Dedifferentiated amniotic fluid mesenchymal stem cell (primary cell): Measurements from ENCODE around the gene TENT4A.

Experiments used
- DNase-seq: peaks from one replicate; pipeline ENCODE4 v3.0.0-alpha.2; 2016; ENCODE audit errors: extremely low spot score

The TENT4A gene

DNA sequence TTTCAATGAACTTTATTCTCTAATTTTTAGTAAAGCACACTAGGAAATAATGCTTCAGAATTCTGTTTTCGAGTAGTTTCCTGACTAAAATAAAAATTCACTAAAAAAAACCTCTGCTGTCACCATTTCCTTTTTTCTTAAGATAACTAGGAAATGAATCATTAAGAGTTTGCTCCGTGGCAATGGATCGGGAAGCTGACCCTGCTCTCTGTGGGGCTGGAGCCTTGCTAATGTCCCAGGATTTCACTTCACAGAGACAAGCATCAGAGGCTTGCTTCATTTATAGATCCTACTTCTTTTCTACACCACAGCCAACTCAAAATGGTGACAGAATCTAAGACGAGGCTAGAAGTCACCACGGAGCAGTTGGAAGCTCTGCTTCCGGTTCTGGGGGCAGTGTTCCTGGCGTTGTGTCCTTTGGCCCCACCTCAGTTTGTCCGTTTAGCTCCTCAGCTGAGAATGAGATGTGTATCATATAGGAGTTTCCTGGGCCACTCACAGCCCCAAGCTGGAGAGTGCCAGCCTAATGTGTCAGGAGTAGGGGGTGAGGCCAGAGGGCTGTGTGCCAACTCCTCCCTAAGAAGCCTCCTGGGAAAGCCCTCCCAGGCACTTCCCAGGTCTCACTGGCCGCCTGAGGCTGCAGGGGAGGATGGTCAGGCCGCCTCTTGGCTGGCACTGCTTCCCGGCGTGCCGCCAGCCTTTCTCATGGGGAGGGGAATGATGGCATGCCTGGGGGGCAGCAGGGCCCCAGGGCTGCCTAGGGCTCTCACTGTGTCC is 19.6 kb downstream of the TENT4A start:
- no peak for DNase-seq

DNA sequence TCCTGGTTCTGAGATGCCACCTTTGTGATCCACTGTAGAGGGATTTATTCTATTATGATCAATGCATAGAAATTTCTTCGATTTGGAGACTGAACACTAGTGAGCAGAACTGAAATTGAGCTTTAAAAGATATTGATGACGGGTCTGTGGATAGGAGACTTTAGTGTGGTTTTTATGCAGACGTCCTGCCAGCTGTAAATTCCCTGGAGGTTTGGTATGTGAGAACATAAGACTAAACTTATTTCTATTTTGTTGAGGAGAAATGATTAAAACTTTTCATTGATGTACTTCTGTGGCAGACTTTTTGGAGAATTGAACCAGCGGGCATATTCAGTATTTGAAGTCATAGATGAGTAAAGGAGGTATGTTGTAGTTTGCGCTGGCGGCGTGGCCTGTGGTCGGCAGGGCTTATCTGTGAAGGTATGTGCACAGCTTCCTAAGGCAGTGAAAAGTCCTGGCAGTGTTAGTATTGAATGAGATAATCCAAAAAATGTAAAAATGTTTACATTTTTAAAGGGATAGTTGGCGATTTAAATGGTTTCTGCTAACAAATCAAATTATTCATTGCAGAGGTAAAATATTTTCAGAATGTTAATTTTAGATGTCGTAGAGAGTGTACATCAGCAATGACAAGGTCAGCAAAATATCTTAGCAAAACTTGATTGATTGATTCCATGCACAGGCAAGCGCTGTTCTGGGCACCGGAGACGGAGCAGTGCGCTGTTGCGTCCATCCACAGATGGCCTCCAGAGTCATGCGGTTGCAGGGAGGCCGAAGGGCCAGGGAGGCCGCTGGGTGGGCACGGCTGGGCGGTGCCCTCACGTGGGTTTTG is 20.4 kb downstream of the TENT4A start:
- no peak for DNase-seq

DNA sequence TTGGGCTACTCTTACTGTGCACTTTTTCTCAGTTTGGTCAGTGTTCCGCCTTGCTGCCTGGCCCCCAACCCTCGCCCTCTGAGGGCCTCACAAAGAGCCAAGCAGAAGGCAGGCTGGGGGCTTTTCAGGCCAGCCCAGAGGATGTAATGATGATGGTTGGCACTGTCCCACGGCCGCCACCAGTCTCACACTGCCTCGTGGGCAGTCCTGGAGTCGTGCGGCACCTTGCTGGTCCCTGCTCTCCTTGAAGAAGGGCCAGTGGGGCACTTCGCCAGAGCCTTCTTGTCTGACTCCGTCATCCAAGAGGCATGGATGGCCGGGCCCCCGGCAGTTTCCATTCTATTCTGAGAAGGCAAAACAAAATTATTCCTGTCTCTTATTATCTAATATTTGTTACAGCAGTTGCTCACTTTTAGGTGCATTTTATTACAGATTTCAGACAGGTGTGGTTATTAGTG is 21.0 kb downstream of the TENT4A start:
- DNase-seq: no peak

DNA sequence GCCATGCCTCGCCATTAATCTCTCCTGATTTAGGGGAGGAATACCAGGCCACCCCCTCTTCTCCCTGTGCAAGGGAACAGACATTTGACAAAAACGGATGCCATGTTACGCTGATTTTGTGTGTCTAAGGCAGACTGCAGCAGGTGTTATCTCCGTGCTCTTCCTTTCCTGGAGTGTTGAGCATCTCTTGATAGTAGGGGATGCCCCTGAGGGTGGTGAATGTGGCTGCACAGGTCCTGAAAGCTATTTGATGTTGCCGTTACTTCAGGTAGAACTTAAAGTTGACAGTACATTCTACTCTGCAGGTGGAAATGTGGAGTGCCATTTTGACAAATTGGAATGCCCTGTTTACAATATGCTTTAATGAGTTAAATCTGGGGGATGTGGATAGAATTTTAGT is 21.5 kb downstream of the TENT4A start:
- no peak for DNase-seq

DNA sequence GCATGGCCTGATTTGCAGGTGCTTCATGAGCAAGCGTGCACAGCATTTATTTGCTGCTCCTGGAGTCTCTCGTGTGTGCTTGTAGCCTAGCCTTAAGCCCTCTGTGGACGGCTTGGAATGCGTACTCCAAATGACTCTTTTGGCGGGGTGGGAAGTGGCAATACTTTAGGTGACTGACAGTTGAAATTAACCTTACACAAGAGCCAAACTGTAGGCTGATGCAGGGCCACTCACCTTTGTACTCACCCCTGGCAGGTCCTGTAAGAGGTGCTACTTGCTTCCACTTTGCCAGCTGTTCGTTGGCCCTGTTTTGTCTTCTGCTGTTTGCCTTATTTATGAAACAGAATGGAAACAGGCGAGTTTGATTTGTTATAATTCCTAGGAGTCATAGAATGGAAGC is 22.9 kb downstream of the TENT4A start:
- DNase-seq: no peak

DNA sequence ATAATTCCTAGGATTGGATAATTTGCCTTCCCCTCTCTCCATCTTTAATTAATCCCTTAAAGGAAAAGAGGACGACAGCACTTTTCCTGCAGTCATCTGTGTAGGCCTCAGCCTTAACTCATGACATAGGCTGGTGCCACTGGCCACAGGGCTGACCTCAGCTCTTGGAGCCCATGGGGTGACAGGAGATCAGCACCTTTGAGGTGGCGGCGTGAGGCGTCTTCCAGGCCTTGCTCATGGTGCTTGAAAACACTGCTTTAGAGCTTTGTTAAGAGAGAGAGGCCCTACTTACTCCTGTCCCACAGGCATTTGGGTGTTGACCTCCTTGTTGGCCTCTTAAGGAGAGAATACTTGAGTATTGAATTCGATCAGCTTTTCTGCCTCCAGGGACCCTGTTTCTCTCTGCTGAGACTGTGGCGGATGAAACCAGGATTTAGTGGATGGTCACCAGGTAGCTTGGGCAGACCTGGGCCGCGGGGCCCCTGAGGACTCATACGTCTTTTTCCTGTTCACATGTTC is 23.4 kb downstream of the TENT4A start:
- DNase-seq: no peak

DNA sequence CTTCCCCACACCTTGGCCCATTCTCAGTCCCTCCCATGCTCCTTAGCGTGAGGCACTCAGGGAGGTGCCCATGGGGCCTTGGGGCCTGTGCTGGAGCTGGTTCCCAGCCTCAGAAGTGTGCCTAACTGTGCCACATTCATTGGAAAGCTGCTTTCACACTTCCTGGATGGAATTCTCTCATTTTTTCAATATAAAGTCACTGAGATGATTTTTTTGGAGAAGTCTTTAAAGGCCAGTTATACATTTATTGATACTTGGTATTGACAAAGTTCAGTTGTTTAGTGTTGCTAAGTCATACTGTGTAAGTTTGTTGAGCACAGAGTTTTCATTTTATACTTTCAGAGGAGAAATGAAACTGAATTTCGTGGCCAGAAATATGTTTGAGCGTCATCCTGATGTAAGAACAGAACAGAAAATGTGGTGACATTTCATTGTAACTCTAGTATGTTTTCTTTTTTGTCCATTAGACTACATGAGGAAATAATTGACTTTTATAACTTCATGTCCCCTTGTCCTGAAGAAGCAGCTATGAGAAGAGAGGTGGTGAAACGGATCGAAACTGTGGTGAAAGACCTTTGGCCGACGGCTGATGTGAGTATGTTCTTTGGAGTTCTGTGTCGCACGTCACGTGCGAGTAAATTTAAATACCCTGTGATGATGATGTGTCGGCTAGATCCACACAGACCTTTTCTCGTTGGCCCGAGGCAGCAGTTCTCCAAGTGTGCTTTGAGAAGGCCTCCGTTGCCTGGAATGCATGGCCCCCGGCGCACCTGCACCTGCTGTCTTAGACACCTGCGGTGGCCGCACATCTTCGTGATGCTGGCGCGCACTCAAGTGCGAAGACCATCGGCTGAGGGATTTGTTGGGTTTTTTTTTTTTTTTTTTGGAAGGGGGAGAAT is 24.1 kb downstream of the TENT4A start:
- DNase-seq: no peak

DNA sequence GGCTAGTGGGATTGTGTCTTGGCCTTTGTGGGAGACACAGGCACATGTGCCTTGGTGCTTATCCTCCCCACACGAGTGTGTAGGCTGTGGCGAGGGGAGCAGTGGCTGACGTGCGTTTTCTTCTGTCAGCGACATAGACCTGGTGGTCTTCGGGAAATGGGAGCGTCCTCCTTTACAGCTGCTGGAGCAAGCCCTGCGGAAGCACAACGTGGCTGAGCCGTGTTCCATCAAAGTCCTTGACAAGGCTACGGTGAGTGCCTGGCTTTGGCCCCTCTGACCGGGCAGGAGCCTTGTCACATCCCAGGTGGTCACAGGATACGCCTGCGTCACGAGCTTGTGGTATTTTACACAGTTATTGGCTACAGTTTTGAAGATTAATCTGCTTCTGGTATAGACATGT is 26.4 kb downstream of the TENT4A start:
- DNase-seq: no peak

DNA sequence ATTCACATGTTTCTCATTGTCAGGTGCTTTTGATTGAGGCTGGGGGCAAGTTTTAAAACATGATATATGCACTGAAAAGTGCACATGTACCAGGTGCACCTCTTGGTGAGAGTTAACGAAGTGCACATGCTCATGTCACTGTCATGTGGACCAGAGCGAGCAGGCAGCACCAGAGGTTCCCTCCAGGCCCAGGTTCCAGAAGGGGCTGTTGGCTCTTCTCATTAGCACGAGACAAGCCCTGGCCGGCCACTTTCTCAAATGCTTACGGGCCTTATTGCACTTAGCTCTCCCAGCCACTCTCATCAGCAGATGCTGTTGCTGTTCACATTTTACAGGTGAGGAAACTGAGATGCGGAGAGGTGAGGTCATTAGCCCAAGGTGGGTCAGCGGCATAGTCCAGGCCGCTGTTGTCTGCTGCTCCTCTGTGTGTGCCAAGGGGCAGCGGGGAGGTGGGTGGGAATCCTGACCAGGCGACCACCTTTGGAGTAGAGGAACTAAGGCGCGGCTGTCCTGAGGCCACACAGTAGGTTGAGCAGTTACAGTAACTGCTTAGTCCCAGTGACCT is 27.4 kb downstream of the TENT4A start:
- no peak for DNase-seq

DNA sequence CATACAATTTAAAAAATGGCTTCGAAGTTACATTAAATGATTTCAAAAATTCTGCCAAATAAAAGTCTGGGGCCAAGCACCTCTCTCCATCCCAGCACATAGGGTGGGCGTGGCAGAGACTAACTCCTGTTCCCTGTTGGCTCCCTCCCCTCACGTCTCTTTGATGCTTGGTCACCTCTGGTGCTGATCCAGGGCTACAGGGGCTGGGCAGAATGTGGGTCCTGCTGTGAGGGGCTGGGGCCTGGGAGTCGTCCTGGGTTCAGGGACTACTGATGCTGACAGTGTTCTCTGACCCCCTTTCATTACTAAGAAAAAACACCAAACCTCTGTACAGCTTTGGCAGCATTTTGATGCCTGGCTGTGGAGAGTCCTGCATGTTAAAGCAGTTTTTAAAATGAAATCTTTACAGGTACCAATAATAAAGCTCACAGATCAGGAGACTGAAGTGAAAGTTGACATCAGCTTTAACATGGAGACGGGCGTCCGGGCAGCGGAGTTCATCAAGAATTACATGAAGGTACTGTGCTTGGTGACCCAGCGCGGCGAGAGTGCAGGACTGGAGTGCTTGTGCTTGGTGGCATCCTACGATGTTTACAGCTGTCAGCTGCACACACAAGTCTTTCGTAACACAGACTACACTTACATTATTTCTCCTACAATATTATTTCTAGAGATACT is 29.0 kb downstream of the TENT4A start:
- DNase-seq: no peak

DNA sequence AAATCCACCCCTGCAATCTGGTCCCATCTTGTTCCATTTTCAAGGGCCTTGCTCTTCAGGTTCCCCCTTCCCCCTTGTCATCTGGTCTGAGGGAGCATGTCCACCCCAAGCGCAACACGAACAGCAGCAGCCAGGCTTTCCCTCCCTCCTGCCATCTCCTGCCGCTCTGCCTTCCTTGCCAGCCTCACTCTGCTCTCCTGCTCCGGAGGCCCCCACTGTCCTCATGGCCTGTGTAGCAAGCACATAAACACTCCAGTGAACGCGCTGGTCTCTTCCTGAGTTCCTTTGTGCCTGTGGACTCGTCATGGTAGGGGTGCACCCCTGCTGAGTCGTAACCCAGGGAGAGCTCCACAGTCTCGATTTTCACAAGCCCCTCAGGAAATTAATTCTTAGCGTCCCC is 29.9 kb downstream of the TENT4A start:
- DNase-seq: no peak

DNA sequence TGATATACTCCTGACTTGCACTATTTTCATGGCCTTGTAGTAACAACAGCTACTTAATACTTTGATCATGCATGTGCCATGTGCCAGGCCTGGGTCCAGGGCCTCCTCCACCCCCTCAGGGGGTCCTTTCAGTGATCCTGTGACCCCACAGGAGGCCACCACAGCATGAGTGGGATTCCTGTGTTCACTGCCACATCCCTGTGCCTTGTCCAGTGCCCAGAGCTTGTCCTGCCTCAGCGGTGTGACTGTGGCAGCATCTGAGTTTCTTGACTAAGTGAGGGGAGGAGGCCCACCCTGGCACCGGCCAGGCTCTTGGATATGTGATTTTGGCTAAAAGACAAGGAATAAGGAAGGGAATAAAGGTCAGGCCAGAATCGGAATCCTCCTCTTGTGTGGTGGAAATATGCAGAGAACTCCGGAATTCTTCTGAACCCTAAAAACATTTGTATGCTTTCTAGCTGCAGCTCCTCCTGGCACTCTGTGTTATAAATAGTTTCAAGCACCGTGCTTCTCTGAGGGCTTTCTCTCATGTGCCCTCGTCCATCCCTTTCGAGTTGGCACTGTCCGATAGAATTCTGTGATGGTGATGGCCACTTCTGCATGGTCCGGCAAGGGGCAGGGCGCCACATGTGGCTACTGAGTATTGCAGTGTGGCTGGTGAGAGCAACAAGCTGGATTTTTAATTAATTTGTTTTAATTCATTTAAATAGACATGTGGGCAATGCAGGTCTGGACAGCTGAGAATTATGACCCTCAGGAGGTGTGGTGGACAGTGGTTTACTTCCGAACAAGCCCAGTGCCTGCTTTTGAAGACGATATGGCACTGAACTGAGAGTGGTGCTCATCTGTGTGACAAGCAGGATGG is 31.8 kb downstream of the TENT4A start:
- DNase-seq: no peak

DNA sequence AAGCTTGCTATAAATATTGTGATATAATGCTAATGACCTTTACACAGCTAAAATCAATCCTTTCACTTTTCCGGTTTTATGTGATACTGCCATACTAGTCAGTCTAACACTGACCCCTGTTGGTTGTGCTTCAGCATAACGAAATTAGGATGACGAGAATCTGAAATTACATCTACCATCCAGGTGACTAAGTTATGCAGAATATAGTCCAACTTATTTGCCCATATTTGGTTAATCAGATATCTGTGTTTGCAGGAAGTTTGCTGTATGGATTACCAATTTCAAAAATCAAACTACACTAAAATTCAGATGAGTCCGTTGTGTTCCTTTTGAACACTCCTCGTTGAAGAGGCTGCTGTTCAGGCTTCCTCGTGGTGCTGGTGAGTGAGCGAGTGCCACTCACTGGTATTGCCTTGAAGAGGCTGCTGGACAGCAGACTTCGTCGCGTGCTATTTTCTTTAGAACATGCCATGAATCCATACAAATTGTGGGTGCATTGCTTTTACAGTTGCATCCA is 32.5 kb downstream of the TENT4A start:
- no peak for DNase-seq

DNA sequence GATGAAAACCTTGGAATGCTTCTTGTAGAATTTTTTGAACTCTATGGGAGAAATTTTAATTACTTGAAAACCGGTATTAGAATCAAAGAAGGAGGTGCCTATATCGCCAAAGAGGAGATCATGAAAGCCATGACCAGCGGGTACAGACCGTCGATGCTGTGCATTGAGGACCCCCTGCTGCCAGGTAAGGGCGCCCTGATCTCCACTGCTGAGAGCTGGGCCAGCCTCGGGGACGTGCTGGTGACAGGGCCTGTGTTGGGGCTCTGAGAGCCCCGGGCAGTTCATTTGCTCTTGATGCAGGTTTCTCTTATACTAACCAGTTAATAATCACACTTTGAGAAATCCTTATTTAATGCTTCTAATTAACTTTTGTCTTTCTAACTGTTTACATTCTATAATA is 33.0 kb downstream of the TENT4A start:
- DNase-seq: no peak

DNA sequence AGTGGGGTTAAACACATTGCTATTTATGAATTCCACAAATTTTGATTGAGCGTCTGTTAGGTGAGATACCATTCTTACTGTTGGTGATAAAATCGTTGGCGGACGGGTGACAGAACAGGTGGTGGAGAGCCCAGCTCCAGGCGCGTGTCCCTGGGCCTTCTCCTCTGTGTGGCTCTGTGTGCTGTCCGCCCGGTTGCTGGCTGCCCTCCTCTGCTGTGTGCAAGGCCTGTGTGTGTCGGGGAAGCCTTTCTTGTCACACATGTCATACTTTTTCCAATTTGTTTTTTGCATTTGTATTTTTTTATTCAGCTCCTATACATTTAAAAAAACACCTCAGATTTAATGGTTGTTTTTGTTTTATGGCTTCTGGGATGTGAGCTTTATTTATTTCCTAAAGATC is 33.9 kb downstream of the TENT4A start:
- DNase-seq: no peak

DNA sequence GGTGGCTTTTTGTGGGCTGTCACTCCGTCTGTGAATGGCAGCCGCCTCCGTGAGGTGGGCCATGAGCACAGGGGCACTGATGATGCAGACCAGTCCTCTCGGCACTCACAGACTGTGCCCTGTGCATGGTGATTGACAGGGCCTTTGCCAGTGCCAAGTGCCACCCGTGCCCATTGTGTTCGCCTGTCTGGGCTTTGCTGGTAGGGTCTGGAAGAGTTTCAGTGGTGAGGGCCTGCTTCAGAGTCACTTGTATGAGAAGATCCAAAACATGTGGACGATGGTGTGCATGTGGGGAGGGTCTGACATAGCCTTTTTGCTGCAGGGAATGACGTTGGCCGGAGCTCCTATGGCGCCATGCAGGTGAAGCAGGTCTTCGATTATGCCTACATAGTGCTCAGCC is 34.9 kb downstream of the TENT4A start:
- no peak for DNase-seq

DNA sequence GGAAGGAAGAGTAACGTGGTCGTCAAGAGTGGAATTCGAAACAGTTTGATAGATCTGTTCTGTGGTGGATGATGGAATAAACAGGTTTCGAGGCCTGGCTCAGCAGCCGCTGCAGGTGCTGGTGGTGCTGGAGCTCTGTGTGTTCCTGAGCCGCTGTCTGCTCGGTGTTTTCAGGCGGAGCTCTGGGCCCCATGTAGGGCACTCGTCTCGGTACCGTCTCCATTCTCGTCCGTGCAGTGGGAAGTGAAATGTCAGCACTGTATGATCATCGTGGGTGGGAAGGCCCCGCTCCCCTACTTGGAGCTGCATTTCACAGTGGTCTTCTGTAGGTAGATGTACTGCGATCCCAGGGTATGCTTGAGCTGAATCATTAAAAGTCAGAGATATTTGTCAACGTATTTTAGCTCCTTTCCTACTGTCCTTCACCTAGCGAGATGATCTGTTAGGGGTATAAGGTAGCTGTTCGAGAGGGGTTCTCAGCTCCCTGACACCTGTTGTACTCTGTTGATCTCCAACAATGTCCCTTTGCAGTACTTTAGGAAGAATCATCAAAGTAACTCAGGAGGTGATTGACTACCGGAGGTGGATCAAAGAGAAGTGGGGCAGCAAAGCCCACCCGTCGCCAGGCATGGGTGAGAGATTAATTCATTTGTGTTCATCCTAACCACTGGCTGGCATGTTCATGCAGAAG is 35.9 kb downstream of the TENT4A start:
- DNase-seq: no peak

DNA sequence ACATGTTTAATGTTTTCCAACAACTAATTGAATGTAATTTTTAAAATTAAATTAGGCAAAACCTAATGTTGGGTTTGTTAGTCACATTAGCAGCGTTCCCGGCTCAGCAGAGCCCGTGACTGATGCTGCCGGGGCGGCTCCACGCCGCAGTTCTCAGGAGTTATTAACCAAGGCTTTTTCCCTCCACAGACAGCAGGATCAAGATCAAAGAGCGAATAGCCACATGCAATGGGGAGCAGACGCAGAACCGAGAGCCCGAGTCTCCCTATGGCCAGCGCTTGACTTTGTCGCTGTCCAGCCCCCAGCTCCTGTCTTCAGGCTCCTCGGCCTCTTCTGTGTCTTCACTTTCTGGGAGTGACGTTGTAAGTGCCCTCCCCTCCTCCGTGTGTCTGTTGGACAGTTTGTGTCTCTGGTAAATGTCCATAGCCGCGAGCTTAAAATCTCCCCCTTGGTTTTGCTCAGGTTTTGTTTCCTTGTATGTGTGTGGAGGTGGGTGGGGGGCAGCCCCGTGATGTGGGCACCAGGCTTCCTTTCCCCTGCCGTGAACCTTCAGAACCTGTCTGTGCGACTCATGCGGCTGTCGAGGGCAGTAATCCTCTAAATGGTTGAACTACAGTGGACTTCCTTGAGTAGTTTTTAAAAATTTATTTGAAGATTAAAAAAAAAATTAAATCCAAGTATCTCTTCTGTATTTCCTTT is 37.1 kb downstream of the TENT4A start:
- DNase-seq: no peak
